Measurements from ENCODE around the gene PRAMEF6. TPM values are rescaled to one million over a fixed set of nuclear protein-coding genes. Genes with fewer than 3 reads are reported as not detected.
"Not testable (repeated sequence)": the region's sequence is repeated elsewhere in the genome, so short reads cannot be mapped to it uniquely, and the experiment has no call there.

Gene PRAMEF6
- total RNA-seq = not detected
- not detected for polyA plus RNA-seq

- CTCF ChIA-PET (ENCODE audit: partially characterized antibody); H3K9me3 Mint-ChIP-seq; H3K9me3 ChIP-seq (ENCODE audit: control insufficient read depth in 1 of 2, low read length in 2 of 2); H3K36me3 Mint-ChIP-seq; H3K27me3 ChIP-seq (ENCODE audit: insufficient read depth, low read length); H3K4me3 Mint-ChIP-seq; POLR2A ChIA-PET (ENCODE audit: partially characterized antibody); H3K36me3 ChIP-seq (ENCODE audit: insufficient read depth, low read length); H3K4me1 ChIP-seq (ENCODE audit: insufficient read depth, low read length); H3K4me1 Mint-ChIP-seq; intact Hi-C loops (cut with micrococcal nuclease); H3K27ac ChIP-seq (ENCODE audit: low read depth, low read length); H3K27me3 Mint-ChIP-seq; H3K27ac Mint-ChIP-seq; H3K4me3 ChIP-seq (ENCODE audit: low read length in 2 of 2); DNase-seq: not testable (repeated sequence)
Observed at GRCh38 chr1:12947480-12947879, at the start of gene PRAMEF6. PRAMEF6 (minus strand) TSS chr1:12947580; CDS start chr1:12942518, 5,062 bp downstream.

DNA sequence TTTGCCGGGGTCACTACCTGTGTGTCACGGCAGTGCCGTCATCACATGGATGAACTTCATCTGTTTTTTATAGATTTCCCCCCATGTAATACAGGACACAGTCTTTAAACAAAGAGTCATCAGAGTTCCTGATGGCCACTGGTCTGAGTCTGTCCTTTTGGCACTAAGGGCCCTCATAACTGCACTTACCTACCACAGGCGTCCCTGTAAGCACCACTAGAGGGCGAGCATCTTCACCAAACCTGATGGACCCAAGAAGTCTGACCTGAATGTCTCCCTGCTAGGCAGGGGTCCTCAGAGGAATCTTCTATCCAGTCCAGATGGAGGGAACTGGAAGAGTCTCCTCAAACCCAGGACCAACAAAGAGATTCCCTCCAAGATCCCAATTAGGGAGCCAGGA, 23.0 kb downstream of the PRAMEF6 start:
- intact Hi-C loops (cut with micrococcal nuclease) = not testable (repeated sequence)

GRCh38 chr1:12921749-12922148, 25.6 kb downstream of the PRAMEF6 start:
- H3K27ac ChIP-seq (ENCODE audit: low read depth, low read length); H3K27me3 Mint-ChIP-seq; intact Hi-C loops (cut with micrococcal nuclease); POLR2A ChIA-PET (ENCODE audit: partially characterized antibody); CTCF ChIA-PET (ENCODE audit: partially characterized antibody); H3K36me3 Mint-ChIP-seq; H3K4me1 Mint-ChIP-seq; H3K4me3 ChIP-seq (ENCODE audit: low read length in 2 of 2); DNase-seq; H3K9me3 Mint-ChIP-seq; H3K27me3 ChIP-seq (ENCODE audit: insufficient read depth, low read length); H3K9me3 ChIP-seq (ENCODE audit: control insufficient read depth in 1 of 2, low read length in 2 of 2); H3K36me3 ChIP-seq (ENCODE audit: insufficient read depth, low read length); H3K4me3 Mint-ChIP-seq; H3K4me1 ChIP-seq (ENCODE audit: insufficient read depth, low read length); H3K27ac Mint-ChIP-seq: not testable (repeated sequence)

More for the DNA sequence above, 23.0 kb downstream of the PRAMEF6 start:
- H3K27me3 Mint-ChIP-seq; H3K36me3 Mint-ChIP-seq; POLR2A ChIA-PET (ENCODE audit: partially characterized antibody); CTCF ChIA-PET (ENCODE audit: partially characterized antibody); H3K9me3 ChIP-seq (ENCODE audit: control insufficient read depth in 1 of 2, low read length in 2 of 2); H3K36me3 ChIP-seq (ENCODE audit: insufficient read depth, low read length); H3K27me3 ChIP-seq (ENCODE audit: insufficient read depth, low read length); H3K4me3 ChIP-seq (ENCODE audit: low read length in 2 of 2); H3K4me3 Mint-ChIP-seq; H3K4me1 ChIP-seq (ENCODE audit: insufficient read depth, low read length); H3K27ac Mint-ChIP-seq; DNase-seq; H3K4me1 Mint-ChIP-seq; H3K9me3 Mint-ChIP-seq; H3K27ac ChIP-seq (ENCODE audit: low read depth, low read length): not testable (repeated sequence)

- H3K4me1 ChIP-seq (ENCODE audit: insufficient read depth, low read length); H3K27ac Mint-ChIP-seq; CTCF ChIA-PET (ENCODE audit: partially characterized antibody); H3K4me3 ChIP-seq (ENCODE audit: low read length in 2 of 2); H3K9me3 Mint-ChIP-seq; H3K9me3 ChIP-seq (ENCODE audit: control insufficient read depth in 1 of 2, low read length in 2 of 2); H3K27ac ChIP-seq (ENCODE audit: low read depth, low read length); H3K27me3 ChIP-seq (ENCODE audit: insufficient read depth, low read length); H3K4me1 Mint-ChIP-seq; H3K36me3 Mint-ChIP-seq; DNase-seq; H3K27me3 Mint-ChIP-seq; H3K4me3 Mint-ChIP-seq; POLR2A ChIA-PET (ENCODE audit: partially characterized antibody); intact Hi-C loops (cut with micrococcal nuclease); H3K36me3 ChIP-seq (ENCODE audit: insufficient read depth, low read length): not testable (repeated sequence)
Observed at GRCh38 chr1:12916310-12916709, 31.1 kb downstream of the PRAMEF6 start, which contains the start of gene PRAMEF7. PRAMEF7 (plus strand) TSS chr1:12916610; CDS start chr1:12917693, 1,083 bp downstream.

DNA sequence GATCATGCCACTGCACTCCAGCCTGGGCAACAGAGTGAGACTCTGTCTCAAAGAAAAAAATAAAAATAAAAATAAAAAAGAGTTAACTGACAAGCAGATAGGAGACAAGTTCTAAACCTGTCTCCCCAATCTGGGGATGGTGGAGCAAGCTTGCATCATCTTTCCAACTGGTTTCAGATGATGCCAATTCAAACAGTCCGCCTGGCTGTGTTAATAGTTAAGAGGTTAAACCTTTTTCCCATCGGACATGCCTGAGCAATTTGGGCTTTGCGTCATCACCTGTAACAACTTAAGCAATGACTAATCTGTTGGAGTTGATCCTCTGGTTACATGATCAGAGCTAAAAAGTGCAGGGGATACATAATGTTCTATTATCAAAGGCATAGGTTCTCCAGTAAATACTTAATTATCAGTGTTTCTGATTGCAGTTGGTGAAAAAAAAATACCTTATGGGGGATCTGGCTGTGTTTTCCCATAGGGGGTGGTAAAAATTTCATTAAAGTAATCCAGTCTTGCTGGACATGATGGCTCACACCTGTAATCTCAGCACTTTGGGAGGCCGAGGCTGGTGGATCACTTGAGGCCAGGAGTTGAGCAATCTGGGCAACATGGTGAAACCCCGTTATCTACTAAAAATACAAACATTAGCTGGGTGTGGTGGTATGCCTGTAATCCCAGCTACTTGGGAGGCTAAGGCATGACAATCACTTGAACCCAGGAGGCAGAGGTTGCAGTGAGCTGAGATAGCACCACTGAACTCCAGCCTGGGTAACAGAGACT, 43.4 kb downstream of the PRAMEF6 start:
- H3K36me3 ChIP-seq (ENCODE audit: insufficient read depth, low read length); H3K9me3 Mint-ChIP-seq; H3K27ac ChIP-seq (ENCODE audit: low read depth, low read length); H3K9me3 ChIP-seq (ENCODE audit: control insufficient read depth in 1 of 2, low read length in 2 of 2); H3K4me3 Mint-ChIP-seq; intact Hi-C loops (cut with micrococcal nuclease); CTCF ChIA-PET (ENCODE audit: partially characterized antibody); H3K27me3 ChIP-seq (ENCODE audit: insufficient read depth, low read length); H3K4me3 ChIP-seq (ENCODE audit: low read length in 2 of 2); H3K27ac Mint-ChIP-seq; H3K36me3 Mint-ChIP-seq; DNase-seq; H3K4me1 ChIP-seq (ENCODE audit: insufficient read depth, low read length); H3K27me3 Mint-ChIP-seq; H3K4me1 Mint-ChIP-seq; POLR2A ChIA-PET (ENCODE audit: partially characterized antibody): not testable (repeated sequence)

GRCh38 chr1:12899186-12899585, 48.2 kb downstream of the PRAMEF6 start:
- H3K4me1 ChIP-seq (ENCODE audit: insufficient read depth, low read length); H3K36me3 Mint-ChIP-seq; H3K9me3 ChIP-seq (ENCODE audit: control insufficient read depth in 1 of 2, low read length in 2 of 2); CTCF ChIA-PET (ENCODE audit: partially characterized antibody); DNase-seq; H3K27me3 Mint-ChIP-seq; H3K27ac Mint-ChIP-seq; POLR2A ChIA-PET (ENCODE audit: partially characterized antibody); H3K27me3 ChIP-seq (ENCODE audit: insufficient read depth, low read length); H3K4me3 ChIP-seq (ENCODE audit: low read length in 2 of 2); H3K36me3 ChIP-seq (ENCODE audit: insufficient read depth, low read length); H3K4me1 Mint-ChIP-seq; intact Hi-C loops (cut with micrococcal nuclease); H3K9me3 Mint-ChIP-seq; H3K27ac ChIP-seq (ENCODE audit: low read depth, low read length); H3K4me3 Mint-ChIP-seq: not testable (repeated sequence)

DNA sequence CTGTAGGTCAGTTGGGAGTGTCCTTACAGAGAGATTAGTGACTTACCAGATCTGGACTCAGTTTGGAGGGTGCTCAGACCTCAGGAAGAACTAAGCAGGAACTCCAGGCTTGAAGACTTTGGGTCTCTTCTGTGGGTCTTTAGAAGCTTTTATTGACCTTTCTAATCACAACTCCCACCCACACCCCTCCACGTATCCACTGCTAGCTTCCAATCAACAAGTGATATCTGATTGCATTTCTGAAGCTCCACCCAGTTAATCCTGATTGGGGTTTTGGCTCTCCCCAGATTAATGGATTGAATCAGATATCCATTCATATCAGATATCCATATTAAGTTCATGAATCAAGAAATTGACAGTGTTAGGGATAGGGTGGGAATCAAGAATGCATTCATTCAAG, 49.2 kb downstream of the PRAMEF6 start, which contains the start of gene PRAMEF10:
PRAMEF10 (minus strand) TSS at position 101 of the 400 bp plus-strand sequence. CDS start 2,423 bp downstream, outside the sequence.
- H3K36me3 Mint-ChIP-seq; H3K4me1 ChIP-seq (ENCODE audit: insufficient read depth, low read length); H3K36me3 ChIP-seq (ENCODE audit: insufficient read depth, low read length); CTCF ChIA-PET (ENCODE audit: partially characterized antibody); intact Hi-C loops (cut with micrococcal nuclease); H3K27me3 Mint-ChIP-seq; H3K27ac Mint-ChIP-seq; H3K4me1 Mint-ChIP-seq; H3K4me3 Mint-ChIP-seq; DNase-seq; H3K27ac ChIP-seq (ENCODE audit: low read depth, low read length); H3K9me3 ChIP-seq (ENCODE audit: control insufficient read depth in 1 of 2, low read length in 2 of 2); H3K9me3 Mint-ChIP-seq; H3K4me3 ChIP-seq (ENCODE audit: low read length in 2 of 2); POLR2A ChIA-PET (ENCODE audit: partially characterized antibody); H3K27me3 ChIP-seq (ENCODE audit: insufficient read depth, low read length): not testable (repeated sequence)

Data from CD4-positive, alpha-beta memory T cell (primary cell).